Measurements from ENCODE around the gene RSPH6A.

GRCh38 chr19:45821103-45821521 is 6.0 kb upstream of the RSPH6A start:
- TF ChIP-seq, protein P1, sequence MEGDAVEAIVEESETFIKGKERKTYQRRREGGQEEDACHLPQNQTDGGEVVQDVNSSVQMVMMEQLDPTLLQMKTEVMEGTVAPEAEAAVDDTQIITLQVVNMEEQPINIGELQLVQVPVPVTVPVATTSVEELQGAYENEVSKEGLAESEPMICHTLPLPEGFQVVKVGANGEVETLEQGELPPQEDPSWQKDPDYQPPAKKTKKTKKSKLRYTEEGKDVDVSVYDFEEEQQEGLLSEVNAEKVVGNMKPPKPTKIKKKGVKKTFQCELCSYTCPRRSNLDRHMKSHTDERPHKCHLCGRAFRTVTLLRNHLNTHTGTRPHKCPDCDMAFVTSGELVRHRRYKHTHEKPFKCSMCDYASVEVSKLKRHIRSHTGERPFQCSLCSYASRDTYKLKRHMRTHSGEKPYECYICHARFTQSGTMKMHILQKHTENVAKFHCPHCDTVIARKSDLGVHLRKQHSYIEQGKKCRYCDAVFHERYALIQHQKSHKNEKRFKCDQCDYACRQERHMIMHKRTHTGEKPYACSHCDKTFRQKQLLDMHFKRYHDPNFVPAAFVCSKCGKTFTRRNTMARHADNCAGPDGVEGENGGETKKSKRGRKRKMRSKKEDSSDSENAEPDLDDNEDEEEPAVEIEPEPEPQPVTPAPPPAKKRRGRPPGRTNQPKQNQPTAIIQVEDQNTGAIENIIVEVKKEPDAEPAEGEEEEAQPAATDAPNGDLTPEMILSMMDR (IDR thresholded peaks at IDR 0.05), result no peak
- no peak for TF ChIP-seq EP300 (IDR thresholded peaks at IDR 0.05)
- TF ChIP-seq POLR2AphosphoS5 (IDR thresholded peaks at IDR 0.05), result no peak
- TF ChIP-seq POLR2A (IDR thresholded peaks at IDR 0.05), result no peak

All from suprapubic skin (tissue), 4 donors.